ENCODE results near the gene ALDOC. TPM values are rescaled to one million over a fixed set of nuclear protein-coding genes. Genes with fewer than 3 reads are reported as not detected.

ALDOC gene
- 69.6 and 136 TPM in 2 replicates for total RNA-seq

DNA sequence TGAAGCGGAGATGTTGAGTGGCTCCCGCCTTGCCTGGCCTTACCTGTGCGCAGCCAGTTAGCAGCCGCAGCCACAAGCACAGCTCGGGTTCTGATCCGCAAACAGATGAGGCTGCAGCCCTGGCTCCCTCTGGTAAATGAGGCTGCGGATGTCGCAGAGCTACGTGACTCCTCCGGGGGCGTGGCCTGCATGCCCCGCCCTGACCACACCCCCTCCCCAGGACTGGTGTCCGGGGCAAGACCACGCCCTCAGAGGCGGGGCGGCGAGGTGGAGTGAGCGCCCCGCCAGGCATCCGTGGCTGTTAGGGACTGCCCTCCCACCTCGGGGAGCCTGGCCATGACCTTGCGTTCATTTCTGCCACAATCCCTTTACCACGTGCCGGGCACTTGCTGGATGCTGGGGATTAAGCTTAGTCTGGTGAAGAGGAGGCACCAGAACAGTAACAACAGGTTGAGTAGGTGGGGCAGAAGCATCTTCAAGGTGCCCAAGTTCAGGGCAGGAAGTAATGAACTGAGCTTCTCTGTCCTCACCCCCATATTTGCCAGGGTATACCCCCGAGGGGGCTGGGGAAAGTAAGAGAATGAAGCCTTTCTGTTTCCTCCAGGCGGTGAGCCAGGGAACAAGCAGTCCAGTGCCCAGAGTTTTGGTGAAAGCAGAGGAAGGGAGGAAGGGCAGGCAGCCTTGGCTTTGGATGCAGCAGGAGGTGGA lies at the start of gene ALDOC:
TSS of gene ALDOC (minus strand) at position 138 of the 708 bp plus-strand sequence. CDS start 1,363 bp downstream, outside the sequence.

DNA sequence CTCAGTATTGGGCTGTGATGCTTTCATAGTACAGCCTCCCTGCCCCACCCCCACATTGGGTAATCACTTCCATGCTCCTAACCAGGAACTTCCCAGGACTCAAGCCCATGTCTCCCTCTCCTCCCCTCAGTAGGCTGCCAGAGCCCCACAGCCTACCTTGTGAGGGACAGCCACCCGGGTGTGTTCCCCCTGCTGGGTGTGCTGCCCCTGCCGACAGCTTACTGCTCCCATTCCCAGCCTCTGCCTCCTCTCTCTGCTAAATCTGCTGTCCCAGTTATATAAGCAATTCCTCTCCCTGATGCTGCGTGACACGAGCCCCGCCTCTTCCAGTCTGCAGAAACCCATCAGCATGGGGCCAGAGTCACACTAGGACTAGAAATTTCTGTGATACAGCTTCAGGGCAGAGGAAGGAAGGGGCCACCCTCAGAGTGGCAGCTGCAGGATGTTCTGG lies 37.3 kb upstream of the ALDOC start, which contains the start of gene RSKR:
TSS of gene RSKR (minus strand) at position 255 of the 451 bp plus-strand sequence. CDS start at position 231, 24 bp downstream.

DNA sequence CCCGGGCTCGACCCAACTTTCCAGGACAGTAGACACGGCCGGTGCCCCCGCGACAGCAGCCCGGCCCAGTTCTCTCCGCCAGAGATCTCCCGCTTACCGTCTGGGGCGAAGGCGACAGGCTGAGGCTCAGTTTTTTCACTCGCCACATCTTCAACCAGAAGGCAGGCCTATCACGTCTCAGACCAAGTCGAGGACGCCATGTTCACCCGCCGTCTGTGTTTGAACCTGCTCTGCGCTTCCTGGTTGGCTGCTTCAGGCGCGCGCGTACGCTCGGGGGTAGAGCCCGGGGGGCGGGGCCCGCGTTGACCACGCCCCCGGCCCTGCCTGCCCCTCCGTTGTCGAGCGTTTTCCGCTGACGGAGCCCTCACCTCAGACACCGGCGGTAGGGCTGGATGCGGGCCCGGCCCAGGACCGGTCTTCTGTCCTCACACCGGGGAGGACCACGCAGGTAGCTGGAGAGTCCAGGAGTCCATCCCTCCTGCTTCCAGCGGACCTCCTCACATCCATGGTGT lies 22.2 kb upstream of the ALDOC start, which contains the start of gene SPAG5:
TSS of gene SPAG5 (minus strand) at position 227 of the 512 bp plus-strand sequence. CDS start at position 148, 79 bp downstream.

DNA sequence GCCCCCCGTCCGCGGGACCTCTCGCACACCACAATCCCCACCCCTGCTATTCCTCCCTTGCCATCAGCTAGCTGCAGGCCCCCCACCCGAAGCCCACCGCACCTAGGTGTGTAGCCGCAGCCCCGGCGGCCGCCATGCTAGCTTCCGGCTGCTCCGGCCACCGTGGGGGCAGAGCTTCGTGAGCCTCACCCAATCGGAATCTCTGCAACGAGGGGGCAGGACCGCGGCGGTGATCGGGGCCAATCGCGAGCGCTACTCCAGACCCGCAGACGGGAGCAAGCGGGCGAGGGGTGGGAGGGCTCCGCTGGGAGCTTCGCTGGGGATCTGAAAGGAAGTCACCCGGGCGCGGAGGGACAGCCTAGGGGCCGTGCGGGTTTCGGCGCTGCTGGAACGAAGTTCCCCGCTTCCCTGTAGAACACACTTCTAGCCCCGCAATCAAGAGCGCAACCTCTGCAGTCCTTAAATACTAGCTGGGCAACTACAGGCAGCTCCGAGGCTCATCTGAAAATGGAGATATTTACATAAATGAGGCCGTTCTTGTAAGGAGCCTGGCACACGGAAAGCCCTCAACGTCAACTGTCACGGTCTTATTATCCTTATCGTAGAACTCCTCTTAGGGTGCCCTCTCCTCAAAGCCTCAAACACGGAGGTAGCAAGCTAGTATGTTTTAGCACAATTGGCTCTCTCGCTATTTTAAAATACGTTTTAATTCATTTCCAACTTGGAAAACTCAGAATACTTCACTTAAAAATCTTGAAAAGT lies 5.2 kb downstream of the ALDOC start, which contains the start of gene PIGS:
TSS of gene PIGS (minus strand) at position 164 of the 762 bp plus-strand sequence. CDS start at position 136, 28 bp downstream.

DNA sequence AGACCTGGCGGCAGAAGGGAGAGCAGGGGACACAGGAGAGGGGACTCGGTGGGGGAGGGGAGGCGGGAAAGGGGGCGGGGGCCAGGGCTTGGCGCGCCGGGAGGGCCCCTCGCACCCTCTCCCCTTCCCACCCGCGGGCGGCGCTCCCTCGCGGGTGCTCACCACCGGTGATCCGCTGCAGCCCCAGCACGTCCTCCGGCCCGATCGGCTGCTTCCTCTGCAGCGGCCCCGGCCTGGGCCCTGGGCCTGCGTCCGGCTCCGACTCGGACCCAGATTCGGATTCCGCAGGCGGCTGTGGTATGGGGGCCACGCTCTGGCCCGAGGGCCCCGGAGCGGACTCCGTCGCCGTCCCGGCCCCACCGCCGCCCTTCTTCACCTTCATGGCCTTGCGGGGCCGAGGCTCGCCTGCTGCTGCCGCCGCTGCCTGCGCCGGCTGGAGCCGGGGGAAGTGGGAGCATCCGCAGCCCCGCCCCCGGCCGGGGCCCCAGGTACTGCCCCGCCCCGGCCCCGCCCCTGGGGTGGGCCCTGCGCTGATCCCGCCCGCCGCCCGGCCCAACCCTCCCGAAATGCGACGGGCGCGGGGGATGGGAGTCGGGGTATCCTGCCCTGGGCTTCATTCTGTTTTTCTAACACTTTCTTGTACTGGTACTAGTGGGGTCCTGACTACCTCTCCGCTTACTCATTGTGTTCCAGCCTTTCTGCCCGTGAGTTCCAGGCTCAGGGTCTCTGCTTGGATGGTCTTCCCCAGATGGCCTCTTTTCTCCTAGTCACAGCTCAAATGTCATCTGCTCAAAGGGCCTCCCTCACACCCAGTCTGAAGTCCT lies 24.3 kb downstream of the ALDOC start, which contains the start of gene UNC119:
TSS of gene UNC119 (minus strand) at position 449 of the 824 bp plus-strand sequence. CDS start at position 382, 67 bp downstream.

Other genes starting within 250 kb of the ALDOC start
- 46.5 and 65.3 TPM in 2 replicates for gene IFT20, start 241.4 kb downstream of the ALDOC start, total RNA-seq
- gene TNFAIP1, start 241.1 kb downstream of the ALDOC start, total RNA-seq: 26.9 and 42.0 TPM in 2 replicates
- gene POLDIP2, start 219.4 kb downstream of the ALDOC start, total RNA-seq: 70.8 and 80.8 TPM in 2 replicates
- not detected in 2 replicates for gene SEBOX, start 211.7 kb downstream of the ALDOC start, total RNA-seq
- 17.4 and 23.3 TPM in 2 replicates for gene VTN, start 206.6 kb downstream of the ALDOC start, total RNA-seq
- 12.9 and 15.6 TPM in 2 replicates for gene SARM1, start 205.2 kb downstream of the ALDOC start, total RNA-seq
- 2.3 and 3.7 TPM in 2 replicates for gene SLC46A1, start 170.7 kb downstream of the ALDOC start, total RNA-seq
- not detected in 2 replicates for gene SLC13A2, start 103.3 kb downstream of the ALDOC start, total RNA-seq
- gene FOXN1, start 70.5 kb downstream of the ALDOC start, total RNA-seq: 0.12 TPM in 1 of 2 replicates, not detected in the other
- gene UNC119, start 24.3 kb downstream of the ALDOC start, total RNA-seq: 36.6 and 39.7 TPM in 2 replicates
- gene PIGS, start 5.4 kb downstream of the ALDOC start, total RNA-seq: 56.1 and 82.5 TPM in 2 replicates
- 2.7 and 3.7 TPM in 2 replicates for gene SPAG5, start 22.1 kb upstream of the ALDOC start, total RNA-seq
- gene RSKR, start 37.3 kb upstream of the ALDOC start, total RNA-seq: 1.3 and 8.6 TPM in 2 replicates
- 73.8 and 81.3 TPM in 2 replicates for gene BLTP2, start 68.3 kb upstream of the ALDOC start, total RNA-seq
- gene SDF2, start 85.0 kb upstream of the ALDOC start, total RNA-seq: 41.2 and 63.9 TPM in 2 replicates
- 29.5 and 30.7 TPM in 2 replicates for gene SUPT6H, start 85.3 kb upstream of the ALDOC start, total RNA-seq
- gene PROCA1, start 135.0 kb upstream of the ALDOC start, total RNA-seq: 2.0 TPM in 1 of 2 replicates, not detected in the other
- 273 and 356 TPM in 2 replicates for gene RAB34, start 141.0 kb upstream of the ALDOC start, total RNA-seq
- 831 and 1,309 TPM in 2 replicates for gene RPL23A, start 143.1 kb upstream of the ALDOC start, total RNA-seq
- 11.8 and 20.7 TPM in 2 replicates for gene TLCD1, start 149.3 kb upstream of the ALDOC start, total RNA-seq
- gene NEK8, start 151.9 kb upstream of the ALDOC start, total RNA-seq: 2.3 and 2.8 TPM in 2 replicates
- gene TRAF4, start 167.1 kb upstream of the ALDOC start, total RNA-seq: 17.9 and 27.9 TPM in 2 replicates